CD4-positive, alpha-beta T cell treated with Interleukin-1 beta for 1 hour (primary cell): ENCODE measurements around the gene PHLDB3.

Experiments used
- DNase-seq, 2 donors: peaks; one replicate each; pipeline ENCODE4 v3.0.0-alpha.2; 2020 to 2022

The PHLDB3 gene

DNA sequence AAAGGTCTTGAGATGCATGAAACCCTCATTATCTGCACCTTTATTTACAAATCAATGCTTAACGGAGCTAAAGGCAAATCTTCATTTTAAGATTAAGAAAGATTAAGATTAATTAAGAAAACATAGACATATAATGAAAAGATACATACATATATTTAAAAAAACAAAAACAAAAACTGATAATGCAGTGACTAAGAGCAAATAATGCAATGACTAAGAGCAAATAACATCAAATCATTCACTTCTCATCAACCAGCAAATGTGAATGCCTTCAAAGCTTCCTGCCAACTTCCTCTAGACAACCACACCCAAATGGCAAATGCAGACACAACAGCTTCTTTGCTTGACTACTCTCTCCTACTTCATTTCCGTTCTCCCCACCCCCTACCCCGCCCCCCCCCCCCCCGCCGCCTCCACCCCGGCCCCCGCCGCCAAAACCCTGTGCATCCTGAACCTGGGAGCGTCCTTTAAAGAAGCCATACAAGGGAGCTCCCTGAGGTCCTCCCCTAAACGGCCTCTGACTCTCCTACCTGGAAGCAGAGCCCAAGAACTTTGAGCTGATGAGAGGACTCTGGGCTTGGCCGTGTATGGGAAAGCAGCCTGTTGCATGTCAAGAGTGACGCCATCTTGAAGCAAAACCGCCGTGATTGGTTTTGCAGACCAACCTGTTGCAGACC is 65.4 kb downstream of the PHLDB3 start:
- DNase-seq, result peak; percentile 78 to 84

DNA sequence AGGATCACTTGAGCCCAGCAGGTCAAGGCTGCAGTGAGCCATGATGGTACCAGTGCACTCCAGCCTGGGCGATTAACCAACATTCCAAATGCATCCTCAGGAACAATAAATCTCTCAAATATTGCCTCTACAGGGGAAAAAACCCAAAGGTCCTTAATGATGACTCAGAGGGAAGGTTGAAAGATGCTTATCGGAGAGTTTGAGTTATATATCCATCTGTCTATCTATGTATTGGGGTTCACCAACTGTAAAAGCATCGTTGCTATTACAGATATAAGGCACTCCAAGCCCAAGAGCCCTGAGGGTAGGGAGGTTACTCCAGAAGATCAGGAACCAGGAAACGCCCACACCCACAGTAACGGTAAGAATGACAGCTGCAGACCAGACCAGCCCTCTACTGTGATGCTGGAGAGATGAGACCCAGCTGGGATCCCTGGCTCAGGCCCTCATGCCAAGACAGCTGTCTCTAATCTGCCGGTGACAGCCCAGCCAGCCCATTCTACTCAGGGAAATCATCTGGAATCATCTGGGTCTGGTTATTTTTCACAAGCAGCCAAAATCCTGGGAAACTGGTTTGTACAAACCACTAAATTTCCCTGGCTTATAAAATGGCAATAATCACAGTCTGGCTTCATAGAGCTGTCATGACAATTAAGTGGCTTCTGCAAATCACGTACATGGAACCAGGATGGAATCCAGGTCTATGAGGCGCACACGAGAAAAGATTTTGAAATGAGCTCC is 66.1 kb downstream of the PHLDB3 start:
- peak; percentile 6 to 9 for DNase-seq

DNA sequence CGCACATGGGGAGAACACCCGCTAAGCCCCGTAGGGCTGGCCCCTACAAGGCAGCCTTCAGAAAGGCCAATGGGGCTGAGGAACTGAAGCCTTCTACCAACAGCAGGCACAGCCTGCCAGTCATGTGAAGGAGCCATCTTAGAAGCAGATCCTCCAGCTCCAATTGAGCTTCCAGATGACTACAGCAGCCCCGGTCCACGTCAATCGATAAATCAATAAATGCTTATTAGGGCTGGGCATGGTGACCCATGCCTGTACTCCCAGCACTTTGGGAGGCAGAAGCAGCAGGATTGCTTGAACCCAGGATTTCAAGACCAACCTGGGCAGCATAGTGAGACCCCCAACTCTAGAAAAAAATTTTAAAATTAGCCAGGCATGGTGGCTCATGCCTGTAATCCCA is 66.8 kb downstream of the PHLDB3 start:
- no peak for DNase-seq

DNA sequence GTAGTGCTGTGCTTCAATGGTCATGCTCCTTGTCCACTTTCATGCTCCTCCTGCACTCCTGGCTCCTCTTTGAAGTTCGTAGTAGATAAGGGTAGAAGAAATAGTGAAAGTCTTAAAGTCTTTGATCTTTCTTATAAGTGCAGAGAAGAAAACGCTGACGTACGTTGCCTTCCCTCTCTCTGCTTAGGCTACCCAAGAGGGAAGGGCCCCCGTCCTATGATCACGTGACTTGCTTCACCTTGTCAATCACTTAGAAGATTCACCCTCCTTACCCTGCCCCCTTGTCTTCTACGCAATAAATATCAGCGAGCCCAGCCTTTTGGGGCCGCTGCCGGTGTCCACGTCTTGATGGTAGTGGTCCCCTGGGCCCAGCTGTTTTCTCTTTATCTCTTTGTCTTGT is 67.3 kb downstream of the PHLDB3 start:
- DNase-seq, result peak in 1 of 2 donors; percentile 31

DNA sequence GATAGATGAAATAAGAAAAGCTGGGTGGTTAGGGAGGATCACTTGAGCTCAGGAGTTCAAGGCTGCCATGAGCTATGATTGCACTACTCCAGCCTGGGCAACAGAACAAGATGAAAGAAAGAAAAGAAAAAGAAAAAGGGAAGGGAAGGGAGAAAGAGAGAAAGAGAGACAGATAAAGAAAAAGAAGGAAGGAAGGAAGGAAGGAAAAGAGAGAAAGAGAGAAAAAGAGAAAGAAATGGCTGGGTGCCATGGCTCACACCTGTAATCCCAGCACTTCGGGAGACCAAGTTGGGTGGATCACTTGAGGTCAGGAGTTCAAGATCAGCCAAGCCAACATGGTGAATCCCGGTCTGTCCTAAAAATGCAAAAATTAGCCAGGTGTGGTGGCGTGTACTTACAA is 68.8 kb downstream of the PHLDB3 start:
- DNase-seq, result no peak

DNA sequence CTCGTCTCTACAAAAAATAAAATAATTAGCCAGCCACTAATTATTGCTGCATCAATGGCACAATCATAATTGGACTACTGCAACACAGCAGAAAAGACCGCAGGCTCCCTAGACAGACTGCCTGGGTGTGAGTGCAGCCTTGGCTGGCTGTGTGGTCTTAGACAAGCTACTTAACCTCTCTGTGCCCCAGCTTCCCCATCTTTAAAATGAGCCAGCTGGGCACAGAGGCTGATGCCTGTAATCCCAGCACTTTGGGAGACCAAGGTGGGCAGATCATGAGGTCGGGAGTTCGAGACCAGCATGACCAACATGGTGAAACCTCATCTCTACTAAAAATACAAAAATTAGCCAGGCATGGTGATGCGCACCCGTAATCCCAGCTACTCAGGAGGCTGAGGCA is 70.9 kb downstream of the PHLDB3 start:
- no peak for DNase-seq

DNA sequence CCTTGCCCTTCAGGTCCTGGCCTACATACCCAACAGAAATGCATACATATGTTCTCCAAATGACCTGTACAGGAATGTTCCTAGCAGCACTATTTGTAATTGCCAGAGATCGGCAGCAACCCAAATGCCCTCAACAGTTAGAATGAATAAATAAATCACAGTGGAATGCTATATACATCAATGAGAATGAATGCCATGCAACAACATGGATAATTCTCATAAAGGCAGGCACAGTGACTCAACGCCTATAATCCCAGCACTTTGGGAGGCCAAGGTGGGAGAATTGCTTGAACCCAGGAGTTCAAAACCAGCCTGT is 71.2 kb downstream of the PHLDB3 start:
- no peak for DNase-seq

DNA sequence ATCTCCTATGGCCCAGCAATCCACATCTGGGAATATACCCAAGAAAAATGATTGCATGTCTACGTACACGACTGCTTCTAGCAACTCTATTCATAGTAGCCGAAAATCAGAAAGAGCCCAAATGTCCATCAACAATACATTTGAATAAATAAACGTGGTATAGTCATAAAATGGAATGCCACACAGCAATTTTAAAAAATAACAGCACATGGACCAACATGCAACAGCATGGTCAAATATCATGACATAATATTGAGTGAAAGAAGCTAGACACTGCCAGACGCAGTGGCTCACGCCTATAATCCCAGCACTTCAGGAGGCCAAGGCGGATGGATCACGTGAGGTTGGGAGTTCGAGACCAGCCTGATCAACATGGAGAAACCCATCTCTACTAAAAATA is 73.6 kb downstream of the PHLDB3 start:
- no peak for DNase-seq

DNA sequence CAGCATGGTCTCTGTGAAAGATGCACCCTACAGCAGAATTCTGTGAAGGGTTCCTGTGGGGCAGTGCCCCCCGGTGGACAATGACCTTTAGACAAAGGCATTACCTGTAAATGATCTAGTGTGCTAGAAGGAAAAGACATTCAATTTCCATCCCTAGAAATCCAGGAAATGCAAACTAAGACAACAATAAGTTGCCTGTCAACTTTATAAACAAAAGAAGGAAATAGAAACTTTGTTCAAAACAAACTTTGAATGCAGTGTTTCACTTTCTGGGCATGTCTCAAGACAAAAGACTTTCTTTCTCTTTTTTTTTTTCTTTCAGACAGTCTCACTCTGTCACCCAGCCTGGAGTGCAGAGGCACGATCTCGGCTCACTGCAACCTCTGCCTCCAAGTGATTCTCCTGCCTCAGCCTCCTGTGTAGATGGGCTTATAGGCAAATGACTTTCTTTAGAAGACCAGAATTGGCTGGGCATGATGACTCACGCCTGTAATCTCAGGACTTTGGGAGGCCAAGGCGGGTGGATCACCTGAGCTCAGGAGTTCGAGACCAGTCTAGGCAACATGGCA is 74.3 kb downstream of the PHLDB3 start:
- DNase-seq, result no peak

DNA sequence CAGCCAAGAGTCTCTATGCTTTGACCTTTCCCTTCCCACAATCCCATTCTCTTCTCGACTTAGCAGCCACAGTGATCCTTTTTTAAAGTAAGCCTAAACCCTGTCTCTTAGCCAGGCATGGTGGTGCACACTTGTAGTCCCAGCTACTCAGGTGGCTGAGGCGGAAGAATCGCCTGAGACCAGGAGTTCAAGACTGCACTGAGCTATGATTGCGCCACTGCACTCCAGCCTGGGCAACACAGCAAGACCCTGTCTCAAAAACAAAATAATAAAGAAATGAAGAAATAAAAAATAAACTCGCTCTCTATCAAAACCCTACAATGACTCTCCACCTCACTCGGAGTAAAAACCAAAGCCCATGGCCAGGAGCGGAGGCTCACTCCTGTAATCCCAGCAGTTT is 75.2 kb downstream of the PHLDB3 start:
- no peak for DNase-seq

DNA sequence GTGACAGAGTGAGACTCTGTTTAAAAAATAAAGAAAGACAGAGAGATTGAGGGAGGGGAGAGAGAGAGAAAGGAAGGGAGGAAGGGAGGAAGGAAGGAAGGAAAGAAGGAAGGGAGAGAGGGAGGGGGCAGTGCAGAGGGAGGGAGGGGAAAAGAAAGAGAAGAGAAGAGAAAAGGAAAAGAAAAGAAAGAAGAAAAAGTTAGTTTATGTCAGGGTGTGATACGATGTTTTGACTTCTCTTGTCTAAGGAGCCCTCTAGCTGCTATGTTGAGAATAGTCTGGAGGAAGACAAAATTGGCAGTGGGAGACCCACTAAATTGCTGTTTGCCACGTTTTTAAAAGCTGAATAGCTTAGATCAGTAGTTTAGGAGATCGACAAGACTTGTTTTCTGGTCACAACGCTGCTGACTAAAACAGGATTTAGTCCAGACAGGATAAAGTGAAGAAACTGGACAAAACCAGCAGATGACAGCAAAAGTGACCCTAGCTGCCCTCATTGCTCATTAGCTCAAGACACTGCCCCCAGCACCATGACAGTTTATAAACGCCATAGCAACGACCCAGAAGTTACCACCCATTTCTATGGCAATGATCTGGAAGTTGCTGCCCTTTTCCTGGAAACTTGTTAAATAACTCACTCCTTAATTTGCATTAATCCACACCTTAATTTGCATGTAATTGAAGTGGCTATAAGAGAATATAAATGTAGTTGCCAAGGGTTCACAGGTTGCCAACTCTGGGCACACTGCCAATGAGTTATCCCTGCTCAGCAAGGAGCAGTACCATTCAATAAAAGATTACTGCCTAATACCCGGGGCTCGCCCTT is 78.8 kb downstream of the PHLDB3 start:
- DNase-seq, result peak in 1 of 2 donors; percentile 17
